Measurements from ENCODE around the gene HADHA.

DNA sequence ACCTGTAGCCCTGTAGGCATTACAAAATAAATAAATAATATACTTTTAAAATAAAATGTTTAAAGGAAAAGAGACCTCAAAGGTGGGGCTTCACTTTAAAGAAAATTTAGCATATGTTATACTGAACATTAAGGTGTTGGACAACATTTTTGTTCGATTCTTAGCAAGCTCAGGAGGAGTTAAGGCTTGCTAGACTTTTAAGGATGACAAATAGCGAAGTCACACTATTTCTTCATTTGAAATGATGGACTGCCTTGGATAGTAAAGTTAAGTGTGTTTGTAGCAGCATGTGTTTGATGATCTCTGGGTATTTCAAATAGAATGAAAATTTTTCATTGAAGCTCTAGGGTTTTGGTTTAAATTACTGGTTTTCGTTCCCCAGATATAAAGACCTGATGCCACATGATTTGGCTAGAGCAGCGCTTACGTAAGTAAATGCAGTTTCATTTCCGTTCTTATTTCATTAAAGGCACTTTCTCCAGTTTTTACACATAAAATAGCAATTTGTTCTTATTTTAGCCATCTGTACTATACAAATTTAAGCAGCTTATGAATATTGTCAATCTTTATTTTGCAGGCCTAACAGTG lies 25.2 kb upstream of the HADHA start:
- TF ChIP-seq CTCF (IDR thresholded peaks at IDR 0.05), result no peak
- TF ChIP-seq EP300 (IDR thresholded peaks at IDR 0.05; ENCODE audit: low read depth), result no peak
- TF ChIP-seq POLR2A (IDR thresholded peaks at IDR 0.05), result no peak

All from transverse colon (tissue), 3 donors.